GM12875 (cell line): ENCODE results near the gene RIMS1.
"Not testable (repeated sequence)": the region's sequence is repeated elsewhere in the genome, so short reads cannot be mapped to it uniquely, and the experiment has no call there.

ENCODE experiments used
- H3K4me3 ChIP-seq: one replicate; pipeline ENCODE4 v1.5.1; 2011; ENCODE audit warnings: low read depth, low read length, control low read depth
- TF ChIP-seq, protein P1 (sequence below): IDR thresholded peaks from 2 replicates; pipeline ENCODE4 v1.5.1; 2011; ENCODE audit warnings: low read depth, mild to moderate bottlenecking, control low read depth, inconsistent platforms, low read length, moderate library complexity, borderline replicate concordance; ENCODE audit not compliant: insufficient read depth

RIMS1 gene

DNA sequence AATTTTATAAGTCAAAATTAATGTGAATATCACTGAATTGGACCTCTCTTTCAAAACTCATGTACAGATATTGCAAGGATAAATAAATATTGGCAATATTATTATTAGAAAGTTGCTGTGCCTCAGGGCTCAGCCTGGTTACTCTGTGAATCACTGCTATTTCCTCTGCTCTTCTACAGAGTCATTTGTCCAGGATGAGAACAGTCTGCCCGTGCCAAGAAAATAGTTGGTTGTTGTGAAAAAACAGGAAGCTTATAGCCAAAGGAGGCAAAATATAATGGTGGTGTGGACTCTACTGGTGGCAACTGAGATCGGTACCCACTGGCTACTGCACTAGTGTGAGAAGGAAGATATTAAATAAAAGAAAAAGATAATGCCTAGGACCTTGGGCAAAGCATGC lies 93.6 kb downstream of the RIMS1 start:
- H3K4me3 ChIP-seq: no peak overlapping the region
- TF ChIP-seq, protein P1, sequence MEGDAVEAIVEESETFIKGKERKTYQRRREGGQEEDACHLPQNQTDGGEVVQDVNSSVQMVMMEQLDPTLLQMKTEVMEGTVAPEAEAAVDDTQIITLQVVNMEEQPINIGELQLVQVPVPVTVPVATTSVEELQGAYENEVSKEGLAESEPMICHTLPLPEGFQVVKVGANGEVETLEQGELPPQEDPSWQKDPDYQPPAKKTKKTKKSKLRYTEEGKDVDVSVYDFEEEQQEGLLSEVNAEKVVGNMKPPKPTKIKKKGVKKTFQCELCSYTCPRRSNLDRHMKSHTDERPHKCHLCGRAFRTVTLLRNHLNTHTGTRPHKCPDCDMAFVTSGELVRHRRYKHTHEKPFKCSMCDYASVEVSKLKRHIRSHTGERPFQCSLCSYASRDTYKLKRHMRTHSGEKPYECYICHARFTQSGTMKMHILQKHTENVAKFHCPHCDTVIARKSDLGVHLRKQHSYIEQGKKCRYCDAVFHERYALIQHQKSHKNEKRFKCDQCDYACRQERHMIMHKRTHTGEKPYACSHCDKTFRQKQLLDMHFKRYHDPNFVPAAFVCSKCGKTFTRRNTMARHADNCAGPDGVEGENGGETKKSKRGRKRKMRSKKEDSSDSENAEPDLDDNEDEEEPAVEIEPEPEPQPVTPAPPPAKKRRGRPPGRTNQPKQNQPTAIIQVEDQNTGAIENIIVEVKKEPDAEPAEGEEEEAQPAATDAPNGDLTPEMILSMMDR: no peak

DNA sequence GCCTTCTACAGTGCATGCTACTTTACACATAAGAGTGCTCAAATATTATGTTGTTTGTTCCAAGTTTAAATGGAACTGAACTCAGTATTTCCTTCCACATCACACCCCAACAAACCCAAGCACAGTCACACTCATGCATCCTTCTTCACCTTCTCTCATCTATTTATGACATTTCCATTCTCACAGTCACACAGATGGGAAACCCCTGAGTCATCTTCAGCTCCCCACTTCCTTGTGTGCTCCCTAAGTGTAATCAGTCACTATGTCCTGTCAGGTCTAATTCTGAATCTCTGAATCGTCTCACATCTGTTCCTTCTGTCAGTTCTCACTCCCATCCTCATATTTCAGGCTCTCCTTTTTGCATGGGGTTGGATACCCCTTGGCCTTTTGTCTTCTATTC lies 96.0 kb downstream of the RIMS1 start:
- no peak overlapping the region for H3K4me3 ChIP-seq
- TF ChIP-seq, protein P1: no peak

DNA sequence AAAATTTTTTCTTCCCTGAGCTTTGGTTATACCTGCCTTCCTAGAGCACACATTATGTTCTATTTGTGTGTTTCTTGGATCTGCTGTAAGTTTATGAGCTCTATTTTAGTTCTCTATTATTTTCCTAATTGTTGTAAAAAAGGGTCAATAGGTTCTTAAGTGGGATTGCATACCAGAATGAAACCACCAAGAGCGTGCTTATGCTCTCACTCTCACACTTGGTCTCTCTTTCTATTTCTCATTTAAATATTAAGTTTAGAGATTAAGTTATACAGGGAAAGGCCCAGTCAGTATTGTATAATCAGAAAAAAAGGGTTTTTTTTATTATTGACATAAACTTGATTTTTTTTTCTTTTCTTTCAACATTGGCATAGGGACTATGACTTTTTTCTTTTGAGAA lies 96.8 kb downstream of the RIMS1 start:
- H3K4me3 ChIP-seq: no peak overlapping the region
- TF ChIP-seq, protein P1: no peak

DNA sequence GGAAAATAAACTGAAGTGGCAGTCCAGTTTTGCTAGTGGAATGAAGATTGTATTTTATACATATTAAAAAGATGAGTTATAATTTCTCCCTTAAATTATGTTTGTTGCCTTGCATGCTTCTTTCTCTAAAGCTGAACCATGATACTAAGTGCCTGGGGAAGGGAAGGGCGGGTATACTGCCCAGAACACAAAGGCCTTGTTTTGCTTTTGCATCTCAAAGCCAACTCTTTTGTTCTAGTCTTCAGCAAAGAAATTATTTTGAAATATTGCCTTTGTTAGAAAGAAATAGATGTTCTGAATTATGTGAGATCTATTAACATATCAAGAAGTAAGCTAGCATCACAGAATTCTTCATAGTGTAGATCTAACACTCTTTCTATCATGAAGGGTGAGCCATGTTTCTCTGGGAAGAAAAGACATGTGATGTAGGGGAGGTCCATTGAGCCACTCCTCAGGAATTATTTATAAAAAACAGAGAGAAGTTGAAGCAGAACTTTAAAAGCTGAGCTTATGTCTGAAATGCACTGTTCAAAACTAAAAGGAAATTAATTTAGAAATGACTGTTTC lies 108.4 kb downstream of the RIMS1 start:
- TF ChIP-seq, protein P1: no peak

DNA sequence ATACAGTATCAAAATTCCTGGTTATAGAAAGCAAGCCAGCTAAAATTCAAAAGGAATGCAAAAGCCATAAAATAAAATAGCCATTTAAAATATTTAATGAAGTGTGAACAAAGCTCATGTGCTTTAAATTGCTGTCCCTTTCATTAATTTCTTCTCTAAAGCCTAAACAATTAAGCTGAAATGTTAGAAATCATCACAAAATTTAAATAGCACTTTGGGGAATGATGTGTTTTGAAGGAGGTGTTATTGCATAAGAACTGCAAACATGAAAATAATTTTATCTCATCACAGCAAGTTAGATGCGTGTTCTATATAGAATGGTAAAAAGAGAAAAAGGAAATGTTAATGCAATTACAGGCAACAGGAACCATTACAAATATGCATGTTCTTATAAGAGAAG lies 111.0 kb downstream of the RIMS1 start:
- TF ChIP-seq, protein P1: no peak
- H3K4me3 ChIP-seq: no peak overlapping the region

More for the DNA sequence above, 108.4 kb downstream of the RIMS1 start:
- no peak overlapping the region for H3K4me3 ChIP-seq

DNA sequence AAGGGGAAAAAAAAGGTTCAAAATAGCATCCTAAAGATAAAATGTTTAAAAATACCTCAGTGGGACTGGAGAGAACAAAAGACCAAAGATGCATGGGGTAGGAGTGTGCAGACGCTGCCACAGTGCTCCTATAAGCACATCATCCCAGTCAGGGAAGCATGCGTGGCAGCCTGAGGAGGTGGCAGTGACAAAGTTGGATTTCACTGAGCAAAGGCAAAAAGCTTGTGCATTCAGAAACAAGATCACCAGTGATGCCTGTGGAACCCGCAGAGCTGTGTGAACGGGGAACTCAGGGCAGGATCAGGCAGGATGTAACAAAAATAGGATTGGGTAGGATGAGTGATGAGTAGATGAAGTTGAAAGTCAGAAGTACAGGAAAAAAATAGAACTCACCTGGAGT lies 116.1 kb downstream of the RIMS1 start:
- H3K4me3 ChIP-seq: no peak overlapping the region
- TF ChIP-seq, protein P1: no peak

DNA sequence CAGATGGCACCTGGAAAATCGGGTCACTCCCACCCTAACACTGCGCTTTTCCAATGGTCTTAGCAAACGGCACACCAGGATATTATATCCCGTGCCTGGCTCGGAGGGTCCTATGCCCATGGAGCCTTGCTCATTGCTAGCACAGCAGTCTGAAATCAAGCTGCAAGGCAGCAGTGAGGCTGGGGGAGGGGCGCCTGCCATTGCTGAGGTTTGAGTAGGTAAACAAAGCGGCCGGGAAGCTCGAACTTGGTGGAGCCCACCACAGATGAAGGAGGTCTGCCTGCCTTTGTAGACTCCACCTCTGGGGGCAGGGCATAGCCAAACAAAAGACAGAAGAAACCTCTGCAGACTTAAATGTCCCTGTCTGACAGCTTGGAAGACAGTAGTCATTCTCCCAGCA lies 120.2 kb downstream of the RIMS1 start:
- not testable (repeated sequence) for H3K4me3 ChIP-seq

DNA sequence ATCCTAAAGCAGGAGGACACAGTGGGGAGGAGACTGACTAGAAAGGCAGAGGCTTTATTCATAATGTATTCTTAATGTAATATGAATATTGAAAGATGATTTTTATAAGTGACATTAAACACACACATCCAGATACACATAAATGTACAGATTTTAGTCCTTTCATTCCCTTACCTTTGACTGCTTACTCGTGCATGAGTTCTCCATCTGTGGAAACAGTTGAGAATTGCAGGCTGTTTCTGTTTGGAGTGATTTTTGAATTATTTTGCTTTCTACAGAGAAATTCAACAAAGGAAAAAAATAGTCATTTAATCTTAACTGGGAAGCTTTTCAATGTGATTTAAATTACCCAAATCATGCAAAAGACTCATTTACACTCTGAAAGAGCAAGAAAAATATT lies 136.5 kb downstream of the RIMS1 start:
- TF ChIP-seq, protein P1: no peak
- H3K4me3 ChIP-seq: no peak overlapping the region
